NCI-H128 (cell line): ENCODE data around the gene RAB6B.

Experiments
- DNase-seq: peaks from one replicate; lab custom pipeline; 2025; ENCODE audit not compliant: unreplicated experiment; lab: John Stamatoyannopoulos, UW

Gene RAB6B

DNA sequence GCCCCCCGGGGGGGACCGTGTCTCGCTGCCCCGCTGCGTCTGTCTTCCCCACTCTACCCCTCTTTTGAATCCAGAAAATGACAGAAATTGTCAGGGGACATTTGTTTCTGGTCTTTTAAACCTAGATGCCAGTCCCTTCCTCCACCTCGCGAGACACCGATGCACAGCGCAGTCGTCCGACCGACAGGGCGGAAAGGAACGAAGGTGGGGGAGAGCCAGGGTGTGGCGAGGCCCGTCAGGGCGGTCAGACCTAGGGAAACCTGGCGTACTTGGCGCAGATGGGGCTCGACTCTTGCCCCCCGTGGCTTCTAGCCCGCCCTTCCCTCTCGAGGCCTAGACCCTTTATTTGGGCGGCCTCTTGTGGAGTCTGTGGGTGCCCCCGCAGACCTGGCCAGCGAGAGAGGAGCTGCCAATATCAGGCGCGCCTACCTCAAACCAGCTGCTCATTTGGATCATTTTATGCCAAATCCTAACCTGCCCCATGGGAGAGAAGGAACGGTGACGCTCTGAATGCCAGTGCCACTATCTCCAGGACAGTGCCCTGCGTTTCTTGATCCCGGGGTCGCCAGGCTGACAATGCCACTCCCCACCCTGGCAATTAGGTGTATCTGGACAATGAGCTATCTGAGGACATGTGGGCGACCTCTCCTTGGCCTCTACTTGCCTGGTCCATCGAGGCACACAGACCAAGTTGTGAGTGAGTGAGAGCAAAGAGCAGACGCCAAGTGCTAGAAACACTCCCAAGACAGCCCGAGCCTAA is 500 bp upstream of the RAB6B start:
- no peak for DNase-seq

GRCh38 chr3:133894353-133895207 is 1.1 kb downstream of the RAB6B start:
- no peak for DNase-seq

DNA sequence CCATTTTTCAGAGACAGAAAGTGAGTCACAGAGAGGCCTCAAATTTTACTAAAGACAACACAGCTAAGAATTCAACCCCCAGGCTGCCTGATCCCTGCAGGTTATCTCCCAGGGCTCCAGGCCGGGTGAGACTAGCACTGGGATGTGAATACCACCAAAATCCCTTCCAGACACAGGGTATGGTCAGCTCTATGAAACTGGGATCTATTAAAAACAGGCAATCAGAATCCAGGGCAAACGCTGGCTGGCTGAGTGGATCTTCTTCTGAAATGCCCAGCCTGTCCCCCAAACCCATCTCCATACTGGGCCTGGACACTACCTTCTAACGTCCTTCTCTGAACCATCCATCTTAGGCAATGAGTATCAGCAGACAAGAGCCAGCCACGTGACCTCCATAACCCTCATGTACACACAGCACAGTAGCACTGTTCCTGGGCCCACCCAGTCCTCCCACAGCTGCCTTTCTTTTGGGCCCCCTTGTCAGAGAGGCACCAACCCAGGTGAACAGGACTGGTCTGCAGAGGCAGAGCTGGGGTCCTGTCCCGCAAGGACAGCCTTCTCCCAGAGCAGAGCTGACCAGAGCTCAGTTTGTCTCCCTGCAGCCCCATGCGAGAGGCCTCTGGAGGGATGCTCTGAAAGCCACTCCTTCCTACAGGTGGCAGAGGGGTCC is 1.9 kb downstream of the RAB6B start:
- DNase-seq: no peak

- no peak for DNase-seq
These were observed 3.0 kb downstream of the RAB6B start for GRCh38 chr3:133892541-133893231.

GRCh38 chr3:133891662-133892378 is 3.9 kb downstream of the RAB6B start:
- no peak for DNase-seq

- DNase-seq: no peak
These were observed 4.6 kb downstream of the RAB6B start for GRCh38 chr3:133890972-133891644.

GRCh38 chr3:133890037-133890436 is 5.6 kb downstream of the RAB6B start:
- no peak for DNase-seq

DNA sequence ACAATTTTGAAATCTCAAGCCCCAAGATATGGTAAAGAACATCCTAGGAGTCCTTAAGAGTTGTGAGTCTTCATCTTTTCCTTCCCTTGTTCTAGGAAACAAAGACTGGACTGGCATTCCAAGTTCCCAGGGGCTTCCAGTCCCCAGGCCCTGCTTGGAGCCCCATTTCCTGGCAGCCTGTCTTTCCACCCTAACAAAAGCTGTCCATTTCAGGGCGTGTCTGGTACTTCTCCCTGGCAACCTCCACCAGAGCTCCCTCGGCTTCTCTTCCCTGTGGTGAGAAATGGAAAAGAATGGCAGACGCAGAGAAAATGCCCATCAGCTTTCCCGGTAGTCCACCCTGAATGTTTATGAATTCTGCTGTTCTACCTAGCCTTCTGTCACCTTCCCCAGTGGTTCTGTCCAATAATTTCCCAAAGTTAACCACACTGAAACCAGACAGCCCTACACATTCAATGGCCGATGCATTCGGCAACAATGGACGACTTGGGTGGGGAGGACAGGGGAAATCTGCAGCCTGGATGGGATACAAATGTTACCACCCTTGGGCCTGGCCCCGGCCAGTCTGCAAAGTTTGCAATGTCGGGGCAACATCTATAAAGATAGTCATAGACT is 6.8 kb downstream of the RAB6B start:
- DNase-seq: no peak

GRCh38 chr3:133887803-133888703 is 7.6 kb downstream of the RAB6B start:
- no peak for DNase-seq

- no peak for DNase-seq
These were observed 8.4 kb downstream of the RAB6B start for GRCh38 chr3:133887074-133887802.

GRCh38 chr3:133886031-133886722 is 9.5 kb downstream of the RAB6B start:
- no peak for DNase-seq

DNA sequence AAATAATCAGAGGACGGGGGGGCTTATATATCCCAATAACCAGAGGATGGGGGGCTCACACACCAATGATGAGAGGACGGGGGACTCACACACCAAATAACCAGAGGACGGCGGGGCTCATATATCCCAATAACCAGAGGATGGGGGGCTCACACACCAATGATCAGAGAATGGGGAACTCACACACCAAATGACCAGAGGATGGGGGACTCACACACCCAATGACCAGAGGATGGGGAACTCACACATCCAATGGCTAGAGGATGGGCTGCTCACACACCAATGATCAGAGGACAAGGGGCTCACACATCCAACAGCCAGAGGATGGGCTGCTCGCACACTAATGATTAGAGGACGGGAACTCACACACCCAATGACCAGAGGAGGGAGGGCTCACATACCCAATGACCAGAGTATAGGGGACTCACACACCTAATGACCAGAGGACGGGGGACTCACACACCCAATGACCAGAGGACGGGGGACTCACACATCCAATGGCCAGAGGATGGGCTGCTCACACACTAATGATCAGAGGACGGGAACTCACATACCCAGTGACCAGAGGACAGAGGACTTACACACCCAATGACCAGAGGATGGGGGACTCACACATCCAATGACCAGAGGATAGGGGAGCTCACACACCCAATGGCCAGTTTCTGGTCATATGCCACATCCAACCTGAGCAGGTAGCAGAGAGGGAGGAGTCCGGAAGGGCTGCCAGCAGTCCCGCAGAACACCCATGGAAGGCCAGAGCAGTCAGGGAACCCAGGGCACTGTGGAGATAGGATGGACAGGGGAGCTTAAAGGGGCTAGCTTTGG is 10.6 kb downstream of the RAB6B start:
- DNase-seq: no peak

DNA sequence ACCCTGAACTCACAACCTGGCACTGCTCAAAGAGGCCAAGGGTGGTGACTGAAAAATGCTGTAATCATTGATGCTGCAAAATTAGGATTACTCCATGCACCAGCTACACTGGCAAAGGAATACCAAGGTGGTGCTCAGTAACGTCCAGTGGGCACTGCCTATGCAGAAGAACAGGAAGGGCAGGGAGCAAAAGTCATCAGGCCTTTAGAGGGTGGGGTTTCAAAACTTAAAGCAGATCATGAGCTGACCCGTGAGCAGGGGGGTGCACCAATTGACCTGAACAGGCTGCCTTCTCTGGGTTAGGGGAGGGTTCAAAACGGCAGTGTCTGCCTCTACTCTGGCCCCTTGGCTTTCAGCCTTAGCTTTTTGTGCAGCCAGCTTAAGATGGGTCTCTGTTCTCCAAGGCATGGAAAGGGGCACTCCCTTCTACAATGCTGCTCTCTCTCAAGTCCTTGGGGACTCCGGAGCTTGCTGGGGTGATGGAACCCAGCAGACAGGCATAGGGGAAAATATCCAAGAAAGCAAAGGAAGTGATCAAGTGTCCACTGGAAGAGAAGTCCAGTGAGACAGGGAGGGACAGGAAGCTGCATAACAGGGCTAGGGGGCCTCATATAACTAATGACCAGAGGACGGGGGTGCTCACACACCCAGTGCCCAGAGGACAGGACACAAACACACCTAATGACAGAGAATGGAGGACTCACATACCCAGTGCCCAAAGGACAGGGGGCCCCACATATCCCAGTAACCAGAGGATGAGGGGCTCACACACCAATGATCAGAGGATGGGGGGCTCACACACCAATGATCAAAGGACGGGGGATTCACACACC is 11.4 kb downstream of the RAB6B start:
- DNase-seq: no peak

DNA sequence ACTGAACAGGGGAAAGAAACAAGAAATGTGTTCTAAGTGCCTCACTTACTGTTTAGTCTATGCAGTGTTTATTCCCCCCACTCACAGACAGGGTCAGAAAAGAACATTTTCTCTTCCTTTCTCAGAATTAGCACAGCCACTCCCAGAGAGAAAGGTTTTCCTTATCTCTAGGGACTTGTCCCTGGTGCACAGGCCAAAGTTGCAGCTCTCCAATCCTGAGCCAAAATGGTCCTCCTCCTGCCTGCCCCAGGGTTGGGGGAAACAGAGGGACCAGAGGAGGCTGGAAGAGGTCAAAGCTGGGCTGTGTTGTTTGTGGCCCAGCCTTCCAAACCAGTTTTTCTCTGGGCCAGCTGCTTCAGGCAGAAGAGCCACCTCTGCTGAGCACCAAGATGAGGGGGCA is 12.0 kb downstream of the RAB6B start:
- no peak for DNase-seq

- DNase-seq: no peak
These were observed 12.6 kb downstream of the RAB6B start for GRCh38 chr3:133882986-133883586.
